Smooth muscle cell (in vitro differentiated cells): ENCODE measurements around the gene PPP1R1B. TPM values are rescaled to one million over a fixed set of nuclear protein-coding genes. Genes with fewer than 3 reads are reported as not detected.

ENCODE experiments used
- DNase-seq: peaks from one replicate; lab custom pipeline; 2025; ENCODE audit not compliant: unreplicated experiment; lab: John Stamatoyannopoulos, UW
- H2AFZ ChIP-seq: fragments of 200-600 bp; sonication (generic); 2 replicates; pipeline ENCODE4 v1.6.0; 2016; ENCODE audit warnings: antibody characterized with exemption, low read depth, mild to moderate bottlenecking
- H3F3A ChIP-seq: fragments of 200-600 bp; sonication (generic); 2 replicates; pipeline ENCODE4 v1.6.0; 2017; ENCODE audit warnings: antibody characterized with exemption, low read depth
- H3K27ac ChIP-seq: fragments of 200-600 bp; sonication (generic); 2 replicates; pipeline ENCODE4 v1.5.1; 2016; ENCODE audit warnings: low read depth, mild to moderate bottlenecking
- H3K27me3 ChIP-seq: fragments of 200-600 bp; sonication (generic); 2 replicates; pipeline ENCODE4 v1.6.1; 2016; ENCODE audit warnings: low read depth, mild to moderate bottlenecking
- H3K36me3 ChIP-seq: fragments of 200-600 bp; sonication (generic); 2 replicates; pipeline ENCODE4 v1.5.1; 2016; ENCODE audit warnings: low read depth
- H3K4me1 ChIP-seq: fragments of 200-600 bp; sonication (generic); 2 replicates; pipeline ENCODE4 v1.5.1; 2016; ENCODE audit warnings: low read depth
- H3K4me2 ChIP-seq: fragments of 200-600 bp; sonication (generic); 2 replicates; pipeline ENCODE4 v1.6.0; 2016; ENCODE audit warnings: mild to moderate bottlenecking
- H3K4me3 ChIP-seq: fragments of 200-600 bp; sonication (generic); 2 replicates; pipeline ENCODE4 v1.5.1; 2016; ENCODE audit warnings: mild to moderate bottlenecking
- H3K79me2 ChIP-seq: fragments of 200-600 bp; sonication (generic); 2 replicates; pipeline ENCODE4 v1.6.0; 2016; ENCODE audit warnings: low read depth, mild to moderate bottlenecking
- H3K9ac ChIP-seq: fragments of 200-600 bp; sonication (generic); 2 replicates; pipeline ENCODE4 v1.6.0; 2016; ENCODE audit warnings: low read depth
- H3K9me3 ChIP-seq: fragments of 200-600 bp; sonication (generic); replicated peaks from 2 replicates; pipeline ENCODE4 v1.5.1; 2016; ENCODE audit warnings: low read depth
- H4K20me1 ChIP-seq: fragments of 200-600 bp; sonication (generic); 2 replicates; pipeline ENCODE4 v1.6.0; 2016; ENCODE audit warnings: low read depth
- WGBS: methylation state at CpG from one replicate; pipeline ENCODE4 v1.1.7; 2016; ENCODE audit warnings: low lambda C conversion rate; 5-methylcytosine and 5-hydroxymethylcytosine counted together
- polyA plus RNA-seq: library from polyadenylated mRNA; unstranded; fragments of >200 nt; fragmentation: Nextera tagmentation; extraction: Ambion mirVana; gene quantifications from 2 replicates; pipeline ENCODE4 v1.2.1, GENCODE V29; 2016
- total RNA-seq: library from RNA; depleted of rRNA; stranded (reverse); fragments of >200 nt; gene quantifications from 2 replicates; pipeline ENCODE4 v1.2.3, GENCODE V29; 2014
- TF ChIP-seq, protein P1 (sequence below): fragments of 200-600 bp; sonication (generic); IDR thresholded peaks from 2 replicates; pipeline ENCODE4 v1.5.1; 2017; ENCODE audit warnings: borderline replicate concordance, mild to moderate bottlenecking, antibody characterized with exemption; ENCODE audit not compliant: insufficient read depth, poor library complexity, severe bottlenecking

PPP1R1B gene
- total and polyA plus RNA-seq, 2 experiments from 2014 or later, result not detected

DNA sequence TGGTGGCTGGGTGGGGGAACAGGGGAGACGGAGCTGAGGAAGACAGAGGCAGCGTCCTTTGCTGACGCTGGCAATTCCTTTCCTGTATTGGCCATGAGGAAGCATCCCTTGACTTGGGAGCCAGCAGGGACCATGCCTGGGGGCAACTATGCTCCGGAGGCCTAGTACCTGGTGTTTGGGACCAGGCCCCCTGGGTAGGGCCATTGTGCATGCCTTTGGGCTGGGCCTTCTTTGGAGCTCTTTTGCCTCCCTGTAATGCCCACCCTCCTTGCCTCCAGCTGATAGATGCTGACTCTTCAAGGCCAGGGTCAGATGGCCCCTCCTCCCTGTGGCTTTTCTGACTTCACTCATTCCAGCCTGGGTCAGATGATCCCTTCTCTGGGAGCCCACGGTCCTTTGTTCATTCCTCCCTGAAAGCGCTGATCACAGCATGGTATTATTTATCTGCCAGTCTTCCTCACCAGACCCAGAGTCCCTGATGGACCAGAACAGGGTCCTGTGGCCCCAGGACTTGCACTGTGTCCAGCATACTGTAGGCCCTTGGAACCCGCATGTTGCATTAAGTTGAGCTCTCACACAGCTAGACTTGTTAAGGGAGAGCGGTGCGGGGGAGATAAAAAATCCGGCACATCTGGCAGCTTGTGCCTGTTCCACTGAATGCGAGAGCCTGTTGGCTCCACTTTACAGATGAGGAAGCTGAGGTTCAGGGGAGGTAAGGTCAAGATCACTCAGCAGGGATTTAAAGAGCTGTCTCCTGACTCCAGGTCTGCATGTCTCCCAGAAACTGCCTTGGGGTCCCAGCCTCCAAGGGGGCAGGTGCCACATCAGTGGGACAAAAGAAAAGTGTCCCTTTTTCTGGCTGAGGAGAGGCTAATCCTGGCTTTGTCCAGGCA is 13.1 kb downstream of the PPP1R1B start:
- no peak overlapping the region for H2AFZ ChIP-seq
- no peak overlapping the region for H3K9ac ChIP-seq
- no peaks in the 10 kb centered on the region for H3K27me3 ChIP-seq
- H3K36me3 ChIP-seq, result no peaks in the 10 kb centered on the region
- H3K79me2 ChIP-seq, result peaks cover 60% of the 10 kb centered on the region
- TF ChIP-seq, protein P1, sequence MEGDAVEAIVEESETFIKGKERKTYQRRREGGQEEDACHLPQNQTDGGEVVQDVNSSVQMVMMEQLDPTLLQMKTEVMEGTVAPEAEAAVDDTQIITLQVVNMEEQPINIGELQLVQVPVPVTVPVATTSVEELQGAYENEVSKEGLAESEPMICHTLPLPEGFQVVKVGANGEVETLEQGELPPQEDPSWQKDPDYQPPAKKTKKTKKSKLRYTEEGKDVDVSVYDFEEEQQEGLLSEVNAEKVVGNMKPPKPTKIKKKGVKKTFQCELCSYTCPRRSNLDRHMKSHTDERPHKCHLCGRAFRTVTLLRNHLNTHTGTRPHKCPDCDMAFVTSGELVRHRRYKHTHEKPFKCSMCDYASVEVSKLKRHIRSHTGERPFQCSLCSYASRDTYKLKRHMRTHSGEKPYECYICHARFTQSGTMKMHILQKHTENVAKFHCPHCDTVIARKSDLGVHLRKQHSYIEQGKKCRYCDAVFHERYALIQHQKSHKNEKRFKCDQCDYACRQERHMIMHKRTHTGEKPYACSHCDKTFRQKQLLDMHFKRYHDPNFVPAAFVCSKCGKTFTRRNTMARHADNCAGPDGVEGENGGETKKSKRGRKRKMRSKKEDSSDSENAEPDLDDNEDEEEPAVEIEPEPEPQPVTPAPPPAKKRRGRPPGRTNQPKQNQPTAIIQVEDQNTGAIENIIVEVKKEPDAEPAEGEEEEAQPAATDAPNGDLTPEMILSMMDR, result no peak
- no peaks in the 10 kb centered on the region for H3F3A ChIP-seq
- DNase-seq, result no peak
- no peak overlapping the region for H3K4me2 ChIP-seq
- no peak overlapping the region for H3K27ac ChIP-seq
- no peak overlapping the region for H3K4me3 ChIP-seq
- peaks cover 14% of the 10 kb centered on the region for H3K4me1 ChIP-seq
- no peaks in the 10 kb centered on the region for H3K9me3 ChIP-seq
- WGBS, result 79% methylated on average over 11 of the region's 11 CpGs
- H4K20me1 ChIP-seq, result peaks cover 59% of the 10 kb centered on the region

DNA sequence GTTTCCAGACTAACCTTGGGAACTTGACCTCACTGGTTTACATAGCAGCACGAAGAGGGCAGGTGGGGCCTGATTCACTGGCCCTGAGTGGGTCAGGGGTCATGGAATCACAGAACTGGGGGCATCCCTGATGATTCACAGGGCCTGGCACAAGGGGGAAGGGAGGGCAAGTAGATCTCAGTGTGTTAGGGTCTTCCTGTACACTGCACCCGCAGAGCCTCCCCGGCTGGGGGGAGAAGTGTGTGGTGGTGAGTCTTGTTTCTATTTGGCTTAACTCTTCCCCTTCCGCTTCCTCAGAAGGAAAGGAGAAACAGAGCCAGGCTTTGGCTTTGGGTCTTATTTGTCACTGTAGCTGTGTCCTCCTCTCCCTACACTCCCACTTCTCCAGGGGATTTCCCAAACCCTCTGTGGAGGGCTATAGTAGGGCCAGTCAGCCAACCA is 13.9 kb downstream of the PPP1R1B start:
- Histone ChIP-seq H3K79me2 (peaks cover 60% of the 10 kb centered on the region), H2AFZ (no peak overlapping the region), H3K9me3 (no peaks in the 10 kb centered on the region), H3K4me2 (no peak overlapping the region), H3K27ac (no peak overlapping the region), H3K27me3 (no peaks in the 10 kb centered on the region), H4K20me1 (peaks cover 67% of the 10 kb centered on the region), H3F3A (no peaks in the 10 kb centered on the region), H3K4me1 (peaks cover 20% of the 10 kb centered on the region), H3K4me3 (no peak overlapping the region), H3K9ac (no peak overlapping the region), H3K36me3 (no peaks in the 10 kb centered on the region)
- DNase-seq, result no peak
- 78% methylated on average over 4 of the region's 4 CpGs for WGBS
- TF ChIP-seq, protein P1, result no peak

DNA sequence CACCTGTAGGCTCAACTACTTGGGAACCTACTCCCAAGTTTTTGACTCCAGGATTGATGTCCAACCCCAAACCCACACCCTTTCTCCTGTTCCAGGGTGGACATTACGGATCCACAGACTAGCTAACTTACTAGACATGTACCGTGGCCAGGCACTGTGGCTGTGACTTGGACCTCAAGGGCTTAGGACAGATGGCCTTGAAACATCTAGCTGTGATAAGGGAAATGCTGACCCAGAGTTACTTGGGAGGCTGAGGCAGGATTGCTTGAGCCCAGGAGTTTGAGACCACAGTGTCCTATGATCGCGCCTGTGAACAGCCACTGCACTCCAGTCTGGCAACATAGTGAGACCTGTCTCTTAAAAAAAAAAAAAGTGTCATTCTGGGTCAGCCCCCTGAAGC is 14.3 kb downstream of the PPP1R1B start:
- no peak overlapping the region for H3K4me3 ChIP-seq
- H2AFZ ChIP-seq, result no peak overlapping the region
- 85% methylated on average over 4 of the region's 4 CpGs for WGBS
- H3K9me3 ChIP-seq, result no peaks in the 10 kb centered on the region
- peaks cover 71% of the 10 kb centered on the region for H4K20me1 ChIP-seq
- no peaks in the 10 kb centered on the region for H3K36me3 ChIP-seq
- H3K9ac ChIP-seq, result no peak overlapping the region
- H3K4me2 ChIP-seq, result no peak overlapping the region
- peaks cover 19% of the 10 kb centered on the region for H3K4me1 ChIP-seq
- peaks cover 60% of the 10 kb centered on the region for H3K79me2 ChIP-seq
- no peak for DNase-seq
- TF ChIP-seq, protein P1, result no peak
- no peak overlapping the region for H3K27ac ChIP-seq
- H3F3A ChIP-seq, result no peaks in the 10 kb centered on the region
- no peaks in the 10 kb centered on the region for H3K27me3 ChIP-seq
